ENCODE data around the gene NGRN. TPM values are rescaled to one million over a fixed set of nuclear protein-coding genes. Genes with fewer than 3 reads are reported as not detected.
A peak's percentile ranks its signal among the peaks of the same experiment; 100 is the strongest.

NGRN gene, protein sequence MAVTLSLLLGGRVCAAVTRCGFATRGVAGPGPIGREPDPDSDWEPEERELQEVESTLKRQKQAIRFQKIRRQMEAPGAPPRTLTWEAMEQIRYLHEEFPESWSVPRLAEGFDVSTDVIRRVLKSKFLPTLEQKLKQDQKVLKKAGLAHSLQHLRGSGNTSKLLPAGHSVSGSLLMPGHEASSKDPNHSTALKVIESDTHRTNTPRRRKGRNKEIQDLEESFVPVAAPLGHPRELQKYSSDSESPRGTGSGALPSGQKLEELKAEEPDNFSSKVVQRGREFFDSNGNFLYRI
- 66.1 and 74.5 TPM in 2 replicates for total RNA-seq (2014; rRNA removed; shearing (Covaris generic))

DNA sequence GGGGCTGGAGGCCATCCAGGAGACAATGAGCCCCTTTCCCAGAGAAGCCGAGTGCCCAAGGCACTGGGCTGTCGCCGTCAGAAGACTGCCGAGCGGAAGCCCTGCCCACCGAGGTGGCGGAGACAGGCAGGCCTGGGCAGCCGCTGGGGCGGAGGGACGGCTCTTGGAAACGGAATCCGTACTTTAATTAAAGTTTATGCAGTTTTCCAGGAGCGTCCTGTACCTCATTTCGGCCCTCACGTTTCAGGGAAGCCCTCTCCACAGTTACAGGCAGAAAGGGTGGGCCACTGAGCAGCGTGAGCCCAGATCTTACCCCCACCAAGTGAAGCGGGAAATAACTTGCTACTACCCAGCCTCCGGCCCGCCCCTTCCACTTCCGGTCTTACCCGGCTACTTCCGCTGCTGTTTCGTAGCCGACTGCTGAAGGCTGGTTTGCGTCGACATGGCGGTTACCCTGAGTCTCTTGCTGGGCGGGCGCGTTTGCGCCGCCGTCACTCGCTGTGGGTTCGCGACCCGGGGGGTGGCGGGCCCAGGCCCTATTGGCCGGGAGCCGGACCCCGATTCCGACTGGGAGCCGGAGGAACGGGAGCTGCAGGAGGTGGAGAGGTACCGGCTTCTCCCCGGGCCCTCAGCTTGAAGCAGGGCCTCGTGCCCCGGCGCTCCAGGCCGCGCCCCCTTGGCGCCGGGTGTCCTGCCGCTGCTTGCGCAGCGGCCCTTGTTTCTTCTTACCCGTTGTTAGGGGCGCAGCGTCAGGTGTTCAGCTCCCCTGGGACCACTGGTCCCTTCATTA is at the start of gene NGRN:
NGRN (plus strand) TSS at position 402 of the 790 bp plus-strand sequence; CDS start at position 443, 41 bp downstream.
- peak; percentile 88 for DNase-seq (ENCODE audit: low spot score)

GRCh38 chr15:90217671-90218394 is 47.6 kb upstream of the NGRN start:
- no peak for DNase-seq (ENCODE audit: low spot score)

DNA sequence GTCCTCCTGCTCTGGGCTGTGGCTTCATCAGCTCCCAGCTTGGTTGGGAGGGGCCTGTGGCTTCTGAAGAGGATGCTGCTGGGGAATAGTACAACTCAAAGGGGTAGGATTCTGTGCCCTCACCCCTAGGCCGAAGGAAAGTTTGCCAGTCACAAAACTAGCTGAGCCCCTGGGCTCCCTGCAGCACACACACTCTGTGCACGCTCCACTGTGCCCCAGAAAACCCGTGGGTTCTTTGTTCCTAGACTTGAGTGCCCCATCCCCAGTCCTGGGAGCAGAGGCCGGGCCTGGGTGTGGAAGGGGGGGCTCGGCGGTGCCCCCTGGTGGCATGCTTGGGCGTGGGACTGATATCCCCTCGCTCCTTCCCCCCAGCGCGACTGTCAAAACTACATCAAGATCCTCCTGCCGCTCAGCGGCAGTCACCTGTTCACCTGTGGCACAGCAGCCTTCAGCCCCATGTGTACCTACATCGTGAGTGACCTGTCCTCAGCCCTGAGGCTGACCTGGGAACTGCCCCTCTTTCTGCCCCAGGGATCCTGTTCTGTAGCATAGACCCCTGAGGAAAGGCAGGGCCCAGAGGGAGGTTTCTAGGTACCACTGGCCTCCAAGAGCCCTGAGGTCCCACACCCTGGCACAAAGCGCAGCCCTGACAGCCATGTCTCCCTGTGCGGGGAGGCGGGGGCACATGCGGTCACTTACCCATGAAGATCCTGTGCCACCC is 45.9 kb upstream of the NGRN start:
- no peak for DNase-seq (ENCODE audit: low spot score)

- DNase-seq (ENCODE audit: low spot score) = peak; percentile 71
Measured at GRCh38 chr15:90221246-90221900, 44.1 kb upstream of the NGRN start.

DNA sequence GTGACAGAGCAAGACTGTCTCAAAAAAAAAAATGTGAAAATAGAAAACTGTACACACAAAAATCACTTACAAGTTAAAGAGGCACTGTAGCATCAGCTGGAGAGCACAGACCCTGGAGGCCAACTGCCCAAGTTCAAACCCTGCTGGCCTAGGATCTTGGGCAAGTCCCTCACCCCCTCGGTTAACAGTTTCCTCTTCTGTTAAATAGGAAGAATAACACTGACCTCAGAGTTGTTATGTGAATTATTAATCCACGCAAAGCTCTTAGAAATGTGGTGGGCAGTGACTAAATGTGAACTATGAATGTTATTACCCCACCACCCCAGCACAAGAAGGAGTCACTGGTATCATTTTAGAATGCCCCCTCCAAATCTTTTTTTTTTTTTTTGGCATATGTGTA is 42.9 kb upstream of the NGRN start:
- no peak for DNase-seq (ENCODE audit: low spot score)

DNA sequence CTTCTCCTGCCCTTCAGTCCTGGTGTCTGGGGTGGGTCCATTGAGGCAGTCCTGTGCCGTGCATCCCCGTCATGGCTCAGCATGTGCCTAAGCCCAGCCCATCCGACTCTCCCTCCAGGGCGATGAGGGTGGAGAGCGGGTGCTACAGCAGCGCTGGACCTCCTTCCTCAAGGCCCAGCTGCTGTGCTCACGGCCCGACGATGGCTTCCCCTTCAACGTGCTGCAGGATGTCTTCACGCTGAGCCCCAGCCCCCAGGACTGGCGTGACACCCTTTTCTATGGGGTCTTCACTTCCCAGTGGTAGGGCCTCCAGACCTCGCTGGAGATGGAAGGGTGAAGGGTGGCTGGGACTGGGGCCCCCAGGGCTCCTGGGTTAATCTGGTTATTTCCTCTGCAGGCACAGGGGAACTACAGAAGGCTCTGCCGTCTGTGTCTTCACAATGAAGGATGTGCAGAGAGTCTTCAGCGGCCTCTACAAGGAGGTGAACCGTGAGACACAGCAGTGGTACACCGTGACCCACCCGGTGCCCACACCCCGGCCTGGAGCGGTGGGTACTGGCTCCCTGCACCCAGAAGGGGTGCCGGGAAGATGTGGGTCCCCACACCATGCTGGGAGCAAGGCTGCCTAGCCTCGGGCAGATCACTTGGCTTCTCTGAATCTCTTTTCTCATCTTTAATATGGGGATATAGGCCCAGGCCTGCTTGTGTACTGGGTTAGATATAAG is 41.9 kb upstream of the NGRN start:
- DNase-seq (ENCODE audit: low spot score) = no peak

DNA sequence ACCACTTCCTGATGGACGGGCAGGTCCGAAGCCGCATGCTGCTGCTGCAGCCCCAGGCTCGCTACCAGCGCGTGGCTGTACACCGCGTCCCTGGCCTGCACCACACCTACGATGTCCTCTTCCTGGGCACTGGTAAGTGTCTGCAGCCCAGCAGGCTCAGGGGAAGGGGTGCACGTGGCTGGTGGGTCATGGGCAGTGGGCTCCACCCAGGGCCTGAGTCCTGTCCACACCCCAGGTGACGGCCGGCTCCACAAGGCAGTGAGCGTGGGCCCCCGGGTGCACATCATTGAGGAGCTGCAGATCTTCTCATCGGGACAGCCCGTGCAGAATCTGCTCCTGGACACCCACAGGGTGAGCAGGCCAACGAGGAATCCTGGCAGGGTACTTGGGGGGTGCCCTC is 40.4 kb upstream of the NGRN start:
- no peak for DNase-seq (ENCODE audit: low spot score)

GRCh38 chr15:90225504-90226234 is 39.8 kb upstream of the NGRN start:
- no peak for DNase-seq (ENCODE audit: low spot score)

DNA sequence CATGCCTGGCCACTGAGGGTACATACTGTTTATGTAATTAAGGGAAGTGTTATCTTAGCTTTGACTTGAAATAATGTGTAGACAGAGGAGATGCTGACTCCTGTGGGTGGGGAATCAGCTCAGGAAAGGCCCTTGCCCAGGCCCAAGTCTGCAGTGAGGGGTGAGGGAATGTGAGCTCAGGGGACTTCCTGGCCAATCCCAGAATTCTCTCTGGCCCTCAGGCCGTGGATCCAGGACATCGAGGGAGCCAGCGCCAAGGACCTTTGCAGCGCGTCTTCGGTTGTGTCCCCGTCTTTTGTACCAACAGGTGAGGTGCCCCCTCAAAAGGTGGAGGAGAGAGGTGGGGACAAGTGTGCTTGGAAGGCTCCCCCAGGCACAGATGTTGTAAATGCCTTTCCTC is 38.1 kb upstream of the NGRN start:
- DNase-seq (ENCODE audit: low spot score) = no peak

DNA sequence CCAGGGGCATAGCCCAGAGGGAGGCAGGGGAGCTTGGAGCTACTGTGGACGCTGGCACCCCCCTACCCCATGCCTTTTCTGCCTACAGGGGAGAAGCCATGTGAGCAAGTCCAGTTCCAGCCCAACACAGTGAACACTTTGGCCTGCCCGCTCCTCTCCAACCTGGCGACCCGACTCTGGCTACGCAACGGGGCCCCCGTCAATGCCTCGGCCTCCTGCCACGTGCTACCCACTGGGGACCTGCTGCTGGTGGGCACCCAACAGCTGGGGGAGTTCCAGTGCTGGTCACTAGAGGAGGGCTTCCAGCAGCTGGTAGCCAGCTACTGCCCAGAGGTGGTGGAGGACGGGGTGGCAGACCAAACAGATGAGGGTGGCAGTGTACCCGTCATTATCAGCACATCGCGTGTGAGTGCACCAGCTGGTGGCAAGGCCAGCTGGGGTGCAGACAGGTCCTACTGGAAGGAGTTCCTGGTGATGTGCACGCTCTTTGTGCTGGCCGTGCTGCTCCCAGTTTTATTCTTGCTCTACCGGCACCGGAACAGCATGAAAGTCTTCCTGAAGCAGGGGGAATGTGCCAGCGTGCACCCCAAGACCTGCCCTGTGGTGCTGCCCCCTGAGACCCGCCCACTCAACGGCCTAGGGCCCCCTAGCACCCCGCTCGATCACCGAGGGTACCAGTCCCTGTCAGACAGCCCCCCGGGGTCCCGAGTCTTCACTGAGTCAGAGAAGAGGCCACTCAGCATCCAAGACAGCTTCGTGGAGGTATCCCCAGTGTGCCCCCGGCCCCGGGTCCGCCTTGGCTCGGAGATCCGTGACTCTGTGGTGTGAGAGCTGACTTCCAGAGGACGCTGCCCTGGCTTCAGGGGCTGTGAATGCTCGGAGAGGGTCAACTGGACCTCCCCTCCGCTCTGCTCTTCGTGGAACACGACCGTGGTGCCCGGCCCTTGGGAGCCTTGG is 37.4 kb upstream of the NGRN start:
- DNase-seq (ENCODE audit: low spot score) = no peak

DNA sequence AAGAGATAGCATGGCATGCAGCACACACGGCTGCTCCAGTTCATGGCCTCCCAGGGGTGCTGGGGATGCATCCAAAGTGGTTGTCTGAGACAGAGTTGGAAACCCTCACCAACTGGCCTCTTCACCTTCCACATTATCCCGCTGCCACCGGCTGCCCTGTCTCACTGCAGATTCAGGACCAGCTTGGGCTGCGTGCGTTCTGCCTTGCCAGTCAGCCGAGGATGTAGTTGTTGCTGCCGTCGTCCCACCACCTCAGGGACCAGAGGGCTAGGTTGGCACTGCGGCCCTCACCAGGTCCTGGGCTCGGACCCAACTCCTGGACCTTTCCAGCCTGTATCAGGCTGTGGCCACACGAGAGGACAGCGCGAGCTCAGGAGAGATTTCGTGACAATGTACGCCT is 36.5 kb upstream of the NGRN start:
- no peak for DNase-seq (ENCODE audit: low spot score)

GRCh38 chr15:90230071-90230494 is 35.4 kb upstream of the NGRN start:
- no peak for DNase-seq (ENCODE audit: low spot score)

GRCh38 chr15:90230610-90231009 is 34.9 kb upstream of the NGRN start:
- DNase-seq (ENCODE audit: low spot score) = no peak

DNA sequence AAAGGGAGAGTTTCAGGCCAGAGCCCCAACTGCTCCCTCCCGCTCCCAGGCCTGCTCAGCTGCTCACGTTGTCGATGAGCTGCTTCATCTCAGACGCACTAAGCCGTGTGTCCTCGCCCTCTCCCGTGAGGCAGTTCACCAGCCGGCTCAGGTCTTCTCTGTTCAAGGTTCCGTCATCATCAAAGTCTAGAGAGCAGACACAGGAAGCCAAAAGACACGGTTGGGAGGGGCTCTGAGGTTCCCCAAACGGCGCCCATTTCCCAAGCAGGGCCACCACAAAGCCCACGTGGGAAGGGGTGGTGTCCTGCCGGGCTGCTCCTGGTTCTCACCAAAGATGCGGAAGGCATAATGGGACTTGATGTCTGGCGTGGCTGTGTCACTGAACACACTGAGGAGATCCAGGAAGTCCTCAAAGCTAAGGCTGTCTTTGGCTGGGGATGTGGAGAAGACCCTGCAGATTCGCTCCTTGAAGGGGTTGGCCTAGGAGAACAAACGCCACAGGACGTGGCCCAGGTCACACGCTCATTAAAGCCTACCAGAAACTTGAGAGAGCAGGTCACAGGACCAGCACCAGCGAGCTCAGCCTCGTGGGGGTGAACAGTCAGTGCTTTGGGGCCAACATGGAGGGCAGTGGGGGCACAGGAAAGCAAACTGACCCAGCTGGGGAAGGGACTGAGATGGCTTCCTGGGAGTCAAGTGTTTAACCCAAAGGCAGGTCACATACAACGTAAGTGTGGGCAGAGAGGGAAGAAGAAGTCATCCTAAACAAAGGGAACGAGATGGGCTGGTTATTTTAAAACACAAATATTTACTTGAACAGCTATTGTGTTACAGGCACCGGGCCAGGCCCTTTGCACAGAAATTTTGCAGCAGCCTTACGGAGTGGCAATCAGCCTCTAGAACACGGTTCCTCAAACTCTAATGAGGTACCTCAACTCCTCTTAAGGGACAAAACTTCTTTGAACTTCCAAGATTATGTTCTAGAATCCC is 34.1 kb upstream of the NGRN start:
- DNase-seq (ENCODE audit: low spot score) = no peak

GRCh38 chr15:90232196-90232595 is 33.3 kb upstream of the NGRN start:
- no peak for DNase-seq (ENCODE audit: low spot score)

DNA sequence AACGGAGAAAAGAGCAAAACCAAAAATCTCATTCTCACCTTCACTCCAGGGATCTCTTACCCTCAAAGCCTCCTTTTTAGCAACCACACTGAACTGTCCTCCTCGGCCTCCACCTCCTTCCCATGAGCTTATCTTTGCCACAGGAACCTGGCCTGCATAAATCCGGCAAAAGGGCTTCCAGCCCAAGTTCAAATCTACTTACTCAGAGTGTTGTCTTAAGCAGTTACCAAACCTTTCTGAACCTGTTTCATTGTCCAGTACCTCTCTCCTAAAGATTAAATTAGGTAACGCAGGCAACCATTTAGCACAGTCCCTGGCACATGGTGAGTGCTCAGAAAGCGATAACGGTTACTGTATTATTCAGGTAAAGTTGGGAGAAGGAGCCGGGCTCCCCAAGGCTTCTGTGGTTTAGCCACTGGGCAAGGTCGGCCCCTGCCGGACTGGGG is 32.5 kb upstream of the NGRN start:
- DNase-seq (ENCODE audit: low spot score) = no peak

GRCh38 chr15:90233387-90234095 is 31.9 kb upstream of the NGRN start, which contains the start of gene CIB1:
Gene CIB1 (minus strand): TSS chr15:90233941. CDS start chr15:90233885, 56 bp downstream.
- DNase-seq (ENCODE audit: low spot score) = peak; percentile 90
